Measurements from ENCODE around the gene INSYN2B. TPM values are rescaled to one million over a fixed set of nuclear protein-coding genes. Genes with fewer than 3 reads are reported as not detected.

The INSYN2B gene
- total RNA-seq, 1 experiment from 2014 or later = not detected

GRCh38 chr5:169880012-169880663, 100.2 kb downstream of the INSYN2B start:
- in situ Hi-C loops (cut with HindIII; ENCODE audit: low pct_unique_long_range_greater_than_20kb, low sequenced_read_pairs) = no loop called here
- DNase-seq (ENCODE audit: low read depth, low spot score) = no peak

GRCh38 chr5:169876386-169876785, 103.9 kb downstream of the INSYN2B start:
- DNase-seq (ENCODE audit: low read depth, low spot score) = peak; percentile 2

GRCh38 chr5:169875731-169876130, 104.6 kb downstream of the INSYN2B start:
- in situ Hi-C loops (cut with HindIII; ENCODE audit: low pct_unique_long_range_greater_than_20kb, low sequenced_read_pairs) = no loop called here
- no peak for DNase-seq (ENCODE audit: low read depth, low spot score)

More at GRCh38 chr5:169876386-169876785, 103.9 kb downstream of the INSYN2B start:
- in situ Hi-C loops (cut with HindIII; ENCODE audit: low pct_unique_long_range_greater_than_20kb, low sequenced_read_pairs) = no loop called here

GRCh38 chr5:169875091-169875728, 105.1 kb downstream of the INSYN2B start:
- in situ Hi-C loops (cut with HindIII; ENCODE audit: low pct_unique_long_range_greater_than_20kb, low sequenced_read_pairs) = no loop called here
- DNase-seq (ENCODE audit: low read depth, low spot score) = no peak

GRCh38 chr5:169874621-169875020, 105.7 kb downstream of the INSYN2B start:
- no peak for DNase-seq (ENCODE audit: low read depth, low spot score)
- in situ Hi-C loops (cut with HindIII; ENCODE audit: low pct_unique_long_range_greater_than_20kb, low sequenced_read_pairs) = no loop called here

- in situ Hi-C loops (cut with HindIII; ENCODE audit: low pct_unique_long_range_greater_than_20kb, low sequenced_read_pairs) = no loop called here
- no peak for DNase-seq (ENCODE audit: low read depth, low spot score)
Measured at GRCh38 chr5:169873642-169874041, 106.7 kb downstream of the INSYN2B start.

- in situ Hi-C loops (cut with HindIII; ENCODE audit: low pct_unique_long_range_greater_than_20kb, low sequenced_read_pairs) = no loop called here
- DNase-seq (ENCODE audit: low read depth, low spot score) = no peak
Measured at GRCh38 chr5:169871826-169872490, 108.3 kb downstream of the INSYN2B start.

- DNase-seq (ENCODE audit: low read depth, low spot score) = no peak
- in situ Hi-C loops (cut with HindIII; ENCODE audit: low pct_unique_long_range_greater_than_20kb, low sequenced_read_pairs) = no loop called here
Measured at GRCh38 chr5:169870211-169870610, 110.1 kb downstream of the INSYN2B start.

GRCh38 chr5:169869066-169869465, 111.2 kb downstream of the INSYN2B start:
- no peak for DNase-seq (ENCODE audit: low read depth, low spot score)
- in situ Hi-C loops (cut with HindIII; ENCODE audit: low pct_unique_long_range_greater_than_20kb, low sequenced_read_pairs) = no loop called here

- in situ Hi-C loops (cut with HindIII; ENCODE audit: low pct_unique_long_range_greater_than_20kb, low sequenced_read_pairs) = no loop called here
- no peak for DNase-seq (ENCODE audit: low read depth, low spot score)
Measured at GRCh38 chr5:169867347-169867746, 112.9 kb downstream of the INSYN2B start.

GRCh38 chr5:169864483-169864882, 115.8 kb downstream of the INSYN2B start:
- in situ Hi-C loops (cut with HindIII; ENCODE audit: low pct_unique_long_range_greater_than_20kb, low sequenced_read_pairs) = no loop called here
- no peak for DNase-seq (ENCODE audit: low read depth, low spot score)

GRCh38 chr5:169862391-169862811, 117.9 kb downstream of the INSYN2B start:
- in situ Hi-C loops (cut with HindIII; ENCODE audit: low pct_unique_long_range_greater_than_20kb, low sequenced_read_pairs) = no loop called here
- DNase-seq (ENCODE audit: low read depth, low spot score) = no peak

GRCh38 chr5:169861934-169862333, 118.4 kb downstream of the INSYN2B start:
- in situ Hi-C loops (cut with HindIII; ENCODE audit: low pct_unique_long_range_greater_than_20kb, low sequenced_read_pairs) = no loop called here
- DNase-seq (ENCODE audit: low read depth, low spot score) = no peak

- DNase-seq (ENCODE audit: low read depth, low spot score) = no peak
- in situ Hi-C loops (cut with HindIII; ENCODE audit: low pct_unique_long_range_greater_than_20kb, low sequenced_read_pairs) = no loop called here
Measured at GRCh38 chr5:169861433-169861832, 118.9 kb downstream of the INSYN2B start.

GRCh38 chr5:169860585-169860984, 119.7 kb downstream of the INSYN2B start:
- in situ Hi-C loops (cut with HindIII; ENCODE audit: low pct_unique_long_range_greater_than_20kb, low sequenced_read_pairs) = no loop called here
- DNase-seq (ENCODE audit: low read depth, low spot score) = no peak

GRCh38 chr5:169856571-169856970, 123.7 kb downstream of the INSYN2B start:
- DNase-seq (ENCODE audit: low read depth, low spot score) = no peak
- in situ Hi-C loops (cut with HindIII; ENCODE audit: low pct_unique_long_range_greater_than_20kb, low sequenced_read_pairs) = no loop called here

- in situ Hi-C loops (cut with HindIII; ENCODE audit: low pct_unique_long_range_greater_than_20kb, low sequenced_read_pairs) = no loop called here
- no peak for DNase-seq (ENCODE audit: low read depth, low spot score)
Measured at GRCh38 chr5:169851321-169851850, 128.9 kb downstream of the INSYN2B start.

- DNase-seq (ENCODE audit: low read depth, low spot score) = no peak
- in situ Hi-C loops (cut with HindIII; ENCODE audit: low pct_unique_long_range_greater_than_20kb, low sequenced_read_pairs) = no loop called here
Measured at GRCh38 chr5:169850409-169850808, 129.9 kb downstream of the INSYN2B start.

GRCh38 chr5:169848792-169849191, 131.5 kb downstream of the INSYN2B start:
- in situ Hi-C loops (cut with HindIII; ENCODE audit: low pct_unique_long_range_greater_than_20kb, low sequenced_read_pairs) = no loop called here
- no peak for DNase-seq (ENCODE audit: low read depth, low spot score)

Measured in SK-MEL-5 (cell line).